Cardiac ventricle fibroblast (primary cell): ENCODE results near the gene WDCP. TPM values are rescaled to one million over a fixed set of nuclear protein-coding genes. Genes with fewer than 3 reads are reported as not detected.

Experiments
- total RNA-seq: library from RNA; depleted of rRNA; stranded (reverse); fragments of >200 nt; gene quantifications from 2 replicates; pipeline ENCODE4 v1.2.3, GENCODE V29; 2015

WDCP gene
- 5.8 and 6.7 TPM in 2 replicates for total RNA-seq

GRCh38 chr2:24046930-24047702 is at the start of gene WDCP:
Gene WDCP, minus strand, starts transcription at chr2:24047391. Its CDS starts 7,897 bp downstream, at chr2:24039494.

GRCh38 chr2:24084386-24085199 is 37.4 kb upstream of the WDCP start, which contains the start of gene TP53I3:
Gene TP53I3, minus strand, starts transcription at chr2:24084834. Its CDS starts 508 bp downstream, at chr2:24084326.

GRCh38 chr2:24075915-24076848 is 29.0 kb upstream of the WDCP start, which contains the start of gene SF3B6:
Gene SF3B6, minus strand, starts transcription at chr2:24076326. Its CDS starts 97 bp downstream, at chr2:24076229.

GRCh38 chr2:24049485-24050021 is 2.4 kb upstream of the WDCP start, which contains the start of gene FKBP1B:
Gene FKBP1B, plus strand, starts transcription at chr2:24049741. Its CDS starts 109 bp downstream, at chr2:24049850.

GRCh38 chr2:24009680-24010476 is 37.3 kb downstream of the WDCP start, which contains the start of gene MFSD2B:
Gene MFSD2B, plus strand, starts transcription at chr2:24010085. Its CDS starts 12 bp downstream, at chr2:24010097.

Other genes starting within 250 kb of the WDCP start
- 3.2 and 5.4 TPM in 2 replicates for gene ATAD2B, start 120.3 kb downstream of the WDCP start, total RNA-seq
- gene UBXN2A, start 106.9 kb downstream of the WDCP start, total RNA-seq: 11.9 and 14.4 TPM in 2 replicates
- gene MFSD2B, start 37.3 kb downstream of the WDCP start, total RNA-seq: 0.10 TPM in 1 of 2 replicates, not detected in the other
- 5.6 and 7.2 TPM in 2 replicates for gene FKBP1B, start 2.4 kb upstream of the WDCP start, total RNA-seq
- 137 and 168 TPM in 2 replicates for gene SF3B6, start 28.9 kb upstream of the WDCP start, total RNA-seq
- gene TP53I3, start 37.4 kb upstream of the WDCP start, total RNA-seq: 25.2 and 26.0 TPM in 2 replicates
- gene PFN4, start 75.9 kb upstream of the WDCP start, total RNA-seq: 0.69 TPM in 1 of 2 replicates, not detected in the other
- gene FAM228B, start 76.1 kb upstream of the WDCP start, total RNA-seq: 5.0 and 8.9 TPM in 2 replicates
- 0.12 TPM in 1 of 2 replicates, not detected in the other for gene FAM228A, start 127.7 kb upstream of the WDCP start, total RNA-seq